ENCODE results near the gene ZNF385A. TPM values are rescaled to one million over a fixed set of nuclear protein-coding genes. Genes with fewer than 3 reads are reported as not detected.
A peak's percentile ranks its signal among the peaks of the same experiment; 100 is the strongest.

Gene ZNF385A
- total and polyA plus RNA-seq, 9 of the 15 experiments (the other 6 are each of a cell fraction or from before 2014, with no cell fraction given) = 1.0 to 111 (median 7.7) TPM

DNA sequence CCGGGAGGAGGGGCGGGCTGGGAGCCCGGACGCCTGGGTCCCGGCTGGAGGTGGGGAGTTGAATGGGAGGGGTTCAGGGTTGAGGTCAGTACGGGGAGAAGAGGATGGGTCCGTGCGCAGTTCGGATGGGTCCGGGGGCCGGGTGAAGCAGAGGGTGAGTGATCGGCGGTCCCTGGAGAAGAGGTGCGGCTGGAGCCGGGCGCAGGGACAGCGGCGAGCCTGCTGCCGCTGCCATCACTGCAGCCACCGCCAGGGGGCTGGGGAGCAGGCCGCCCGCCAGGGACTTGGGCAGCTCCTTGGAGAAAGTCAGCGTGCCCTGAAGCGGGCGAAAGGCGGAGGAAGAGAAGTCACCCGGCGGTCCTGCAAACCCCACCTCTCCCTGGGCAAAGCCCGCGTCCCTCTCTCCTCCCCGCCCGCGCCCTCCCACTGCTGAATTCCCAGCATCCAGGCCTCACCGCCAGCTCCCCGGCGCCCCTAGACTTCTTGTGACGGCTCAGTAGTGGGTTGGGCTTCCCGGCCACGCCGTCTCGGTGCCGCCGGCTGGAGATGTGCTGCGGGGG, 14.3 kb downstream of the ZNF385A start:
- ChIA-PET CTCF (ENCODE audit: low intra/inter-chr PET ratio) (interaction anchor here (1.2 to 4.9 kb wide), 5 partner anchors 9 to 154 kb away, joined by 3 to 50 read pairs (median 8); no protein-coding TSS in a partner anchor), POLR2A (interaction anchor here (0.6 to 2.7 kb wide), 12 partner anchors 9 to 541 kb away, joined by 3 to 11 read pairs (median 4); partner anchors contain the start of genes CBX5 and HNRNPA1)
- in situ Hi-C loops (cut with MboI) (no loop called here), intact Hi-C loops (cut with micrococcal nuclease) (loop anchor here (1.0 kb wide), 1 partner anchor 69 kb away; no protein-coding TSS in a partner anchor)
- peak overlapping the region; percentile 34; the same call in 1 of the 2 replicates for H2AFZ ChIP-seq (ENCODE audit: low read depth, low read length)
- peak overlapping the region; percentile 87; the same call in 1 of the 3 replicates for H3K27ac ChIP-seq (ENCODE audit: extremely low read depth, low read depth, low read length)
- peaks cover 49% of the 10 kb centered on the region in 2 experiments for H3K4me1 ChIP-seq (replicated peaks in 1 of 2; ENCODE audit: control insufficient read depth in 2 of 2, insufficient read depth in 2 of 2, low read length in 2 of 2)
- BruUV-seq (replicated peaks) = no TSS peak
- no peaks in the 10 kb centered on the region for H3K27me3 ChIP-seq (ENCODE audit: control insufficient read depth in 2 of 2, insufficient read depth in 2 of 2, low read length in 2 of 2)
- no peaks in the 10 kb centered on the region for H3K9me3 ChIP-seq (replicated peaks; ENCODE audit: control insufficient read depth, insufficient read depth, low read depth, low read length)
- WGBS (ENCODE audit: insufficient coverage, low coverage, missing lambda C conversion rate) = 15% methylated on average over 17 of the region's 44 CpGs
- peak overlapping the region; percentile 19 to 87; a peak in 3 of 4 replicates for H3K9ac ChIP-seq (ENCODE audit: insufficient read depth in 1 of 2, low read depth in 2 of 2, low read length in 2 of 2)
- no peaks in the 10 kb centered on the region for H4K20me1 ChIP-seq (replicated peaks; ENCODE audit: control insufficient read depth, insufficient read depth, low read length)
- peaks cover 46% of the 10 kb centered on the region; the same call in 2 of the 3 replicates for H3K36me3 ChIP-seq (ENCODE audit: control insufficient read depth, insufficient read depth, low read length)
- ATAC-seq (peak; percentile 86), DNase-seq (ENCODE audit: extremely low read depth in 1 of 4, low spot score in 3 of 4) (peak; percentile 75 to 87 (median 81)), FAIRE-seq (no peak)
- H3K4me2 ChIP-seq (ENCODE audit: insufficient read depth, low read length) = peak overlapping the region; percentile 40
- H3K4me3 ChIP-seq = peak overlapping the region; percentile 22; the same call in 1 of the 2 replicates
- H3K9me1 ChIP-seq (ENCODE audit: control insufficient read depth, insufficient read depth, low read length) = no peaks in the 10 kb centered on the region
- peaks cover 5% of the 10 kb centered on the region; the same call in 1 of the 3 replicates for H3K79me2 ChIP-seq (ENCODE audit: control insufficient read depth, insufficient read depth, low read length)
- TF ChIP-seq, protein P1, sequence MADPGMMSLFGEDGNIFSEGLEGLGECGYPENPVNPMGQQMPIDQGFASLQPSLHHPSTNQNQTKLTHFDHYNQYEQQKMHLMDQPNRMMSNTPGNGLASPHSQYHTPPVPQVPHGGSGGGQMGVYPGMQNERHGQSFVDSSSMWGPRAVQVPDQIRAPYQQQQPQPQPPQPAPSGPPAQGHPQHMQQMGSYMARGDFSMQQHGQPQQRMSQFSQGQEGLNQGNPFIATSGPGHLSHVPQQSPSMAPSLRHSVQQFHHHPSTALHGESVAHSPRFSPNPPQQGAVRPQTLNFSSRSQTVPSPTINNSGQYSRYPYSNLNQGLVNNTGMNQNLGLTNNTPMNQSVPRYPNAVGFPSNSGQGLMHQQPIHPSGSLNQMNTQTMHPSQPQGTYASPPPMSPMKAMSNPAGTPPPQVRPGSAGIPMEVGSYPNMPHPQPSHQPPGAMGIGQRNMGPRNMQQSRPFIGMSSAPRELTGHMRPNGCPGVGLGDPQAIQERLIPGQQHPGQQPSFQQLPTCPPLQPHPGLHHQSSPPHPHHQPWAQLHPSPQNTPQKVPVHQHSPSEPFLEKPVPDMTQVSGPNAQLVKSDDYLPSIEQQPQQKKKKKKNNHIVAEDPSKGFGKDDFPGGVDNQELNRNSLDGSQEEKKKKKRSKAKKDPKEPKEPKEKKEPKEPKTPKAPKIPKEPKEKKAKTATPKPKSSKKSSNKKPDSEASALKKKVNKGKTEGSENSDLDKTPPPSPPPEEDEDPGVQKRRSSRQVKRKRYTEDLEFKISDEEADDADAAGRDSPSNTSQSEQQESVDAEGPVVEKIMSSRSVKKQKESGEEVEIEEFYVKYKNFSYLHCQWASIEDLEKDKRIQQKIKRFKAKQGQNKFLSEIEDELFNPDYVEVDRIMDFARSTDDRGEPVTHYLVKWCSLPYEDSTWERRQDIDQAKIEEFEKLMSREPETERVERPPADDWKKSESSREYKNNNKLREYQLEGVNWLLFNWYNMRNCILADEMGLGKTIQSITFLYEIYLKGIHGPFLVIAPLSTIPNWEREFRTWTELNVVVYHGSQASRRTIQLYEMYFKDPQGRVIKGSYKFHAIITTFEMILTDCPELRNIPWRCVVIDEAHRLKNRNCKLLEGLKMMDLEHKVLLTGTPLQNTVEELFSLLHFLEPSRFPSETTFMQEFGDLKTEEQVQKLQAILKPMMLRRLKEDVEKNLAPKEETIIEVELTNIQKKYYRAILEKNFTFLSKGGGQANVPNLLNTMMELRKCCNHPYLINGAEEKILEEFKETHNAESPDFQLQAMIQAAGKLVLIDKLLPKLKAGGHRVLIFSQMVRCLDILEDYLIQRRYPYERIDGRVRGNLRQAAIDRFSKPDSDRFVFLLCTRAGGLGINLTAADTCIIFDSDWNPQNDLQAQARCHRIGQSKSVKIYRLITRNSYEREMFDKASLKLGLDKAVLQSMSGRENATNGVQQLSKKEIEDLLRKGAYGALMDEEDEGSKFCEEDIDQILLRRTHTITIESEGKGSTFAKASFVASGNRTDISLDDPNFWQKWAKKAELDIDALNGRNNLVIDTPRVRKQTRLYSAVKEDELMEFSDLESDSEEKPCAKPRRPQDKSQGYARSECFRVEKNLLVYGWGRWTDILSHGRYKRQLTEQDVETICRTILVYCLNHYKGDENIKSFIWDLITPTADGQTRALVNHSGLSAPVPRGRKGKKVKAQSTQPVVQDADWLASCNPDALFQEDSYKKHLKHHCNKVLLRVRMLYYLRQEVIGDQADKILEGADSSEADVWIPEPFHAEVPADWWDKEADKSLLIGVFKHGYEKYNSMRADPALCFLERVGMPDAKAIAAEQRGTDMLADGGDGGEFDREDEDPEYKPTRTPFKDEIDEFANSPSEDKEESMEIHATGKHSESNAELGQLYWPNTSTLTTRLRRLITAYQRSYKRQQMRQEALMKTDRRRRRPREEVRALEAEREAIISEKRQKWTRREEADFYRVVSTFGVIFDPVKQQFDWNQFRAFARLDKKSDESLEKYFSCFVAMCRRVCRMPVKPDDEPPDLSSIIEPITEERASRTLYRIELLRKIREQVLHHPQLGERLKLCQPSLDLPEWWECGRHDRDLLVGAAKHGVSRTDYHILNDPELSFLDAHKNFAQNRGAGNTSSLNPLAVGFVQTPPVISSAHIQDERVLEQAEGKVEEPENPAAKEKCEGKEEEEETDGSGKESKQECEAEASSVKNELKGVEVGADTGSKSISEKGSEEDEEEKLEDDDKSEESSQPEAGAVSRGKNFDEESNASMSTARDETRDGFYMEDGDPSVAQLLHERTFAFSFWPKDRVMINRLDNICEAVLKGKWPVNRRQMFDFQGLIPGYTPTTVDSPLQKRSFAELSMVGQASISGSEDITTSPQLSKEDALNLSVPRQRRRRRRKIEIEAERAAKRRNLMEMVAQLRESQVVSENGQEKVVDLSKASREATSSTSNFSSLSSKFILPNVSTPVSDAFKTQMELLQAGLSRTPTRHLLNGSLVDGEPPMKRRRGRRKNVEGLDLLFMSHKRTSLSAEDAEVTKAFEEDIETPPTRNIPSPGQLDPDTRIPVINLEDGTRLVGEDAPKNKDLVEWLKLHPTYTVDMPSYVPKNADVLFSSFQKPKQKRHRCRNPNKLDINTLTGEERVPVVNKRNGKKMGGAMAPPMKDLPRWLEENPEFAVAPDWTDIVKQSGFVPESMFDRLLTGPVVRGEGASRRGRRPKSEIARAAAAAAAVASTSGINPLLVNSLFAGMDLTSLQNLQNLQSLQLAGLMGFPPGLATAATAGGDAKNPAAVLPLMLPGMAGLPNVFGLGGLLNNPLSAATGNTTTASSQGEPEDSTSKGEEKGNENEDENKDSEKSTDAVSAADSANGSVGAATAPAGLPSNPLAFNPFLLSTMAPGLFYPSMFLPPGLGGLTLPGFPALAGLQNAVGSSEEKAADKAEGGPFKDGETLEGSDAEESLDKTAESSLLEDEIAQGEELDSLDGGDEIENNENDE (IDR thresholded peaks at IDR 0.05; ENCODE audit: low read depth, low read length) = no peak
- no peak for TF ChIP-seq RBM14 (IDR thresholded peaks at IDR 0.05; ENCODE audit: borderline replicate concordance, insufficient read depth, low read depth, low read length)
- no peak for TF ChIP-seq ELF1 (tag; IDR thresholded peaks at IDR 0.05)
- no peak for TF ChIP-seq FOXK1 (CRISPR knock-in tag; IDR thresholded peaks at IDR 0.05; ENCODE audit: borderline replicate concordance)
- TF ChIP-seq TSC22D4 (tag; IDR thresholded peaks at IDR 0.05) = no peak
- no peak for TF ChIP-seq ILK (tag; IDR thresholded peaks at IDR 0.05; ENCODE audit: borderline replicate concordance, low read depth)
- no peak for TF ChIP-seq PTBP1 (IDR thresholded peaks at IDR 0.05; ENCODE audit: low read depth, low read length)
- no peak for TF ChIP-seq ZNF76 (CRISPR knock-in tag; IDR thresholded peaks at IDR 0.05; ENCODE audit: borderline replicate concordance)
- no peak for TF ChIP-seq CBX8 (IDR thresholded peaks at IDR 0.05; ENCODE audit: borderline replicate concordance, extremely low read depth, low read depth, low read length, poor library complexity, severe bottlenecking)
